Endodermal cell (in vitro differentiated cells): ENCODE results near the gene KLHDC8B. TPM values are rescaled to one million over a fixed set of nuclear protein-coding genes. Genes with fewer than 3 reads are reported as not detected.

ENCODE experiments used
- DNase-seq: peaks from one replicate; pipeline ENCODE4 v3.0.0-alpha.2; 2017
- H3K27ac ChIP-seq: 2 replicates; pipeline ENCODE4 v1.5.1; 2013; ENCODE audit warnings: mild to moderate bottlenecking, low read depth, low read length, moderate library complexity
- H3K27me3 ChIP-seq: 2 replicates; pipeline ENCODE4 v1.6.1; 2013; ENCODE audit warnings: mild to moderate bottlenecking, low read length, moderate library complexity; ENCODE audit not compliant: insufficient read depth, control insufficient read depth, poor library complexity, severe bottlenecking
- H3K36me3 ChIP-seq: 2 replicates; pipeline ENCODE4 v1.7.0; 2013; ENCODE audit warnings: mild to moderate bottlenecking, low read length, moderate library complexity; ENCODE audit not compliant: control insufficient read depth, insufficient read depth
- H3K4me1 ChIP-seq: one replicate; pipeline ENCODE4 v1.7.0; 2013; ENCODE audit warnings: low read length; ENCODE audit not compliant: control insufficient read depth, insufficient read depth
- H3K4me3 ChIP-seq: 2 replicates; pipeline ENCODE4 v1.5.1; 2013; ENCODE audit warnings: mild to moderate bottlenecking, low read length, moderate library complexity
- H3K9ac ChIP-seq: 2 replicates; pipeline ENCODE4 v1.6.1; 2013; ENCODE audit warnings: mild to moderate bottlenecking, low read length, moderate library complexity; ENCODE audit not compliant: poor library complexity, severe bottlenecking; ENCODE audit errors: extremely low read depth
- H3K9me3 ChIP-seq: 2 replicates; pipeline ENCODE4 v1.6.1; 2013; ENCODE audit warnings: mild to moderate bottlenecking, low read length, moderate library complexity; ENCODE audit not compliant: control insufficient read depth
- H3K27ac Mint-ChIP-seq: 2 replicates; pipeline ENCODE4 v1.8.0; 2020; ENCODE audit warnings: mixed read lengths
- H3K27me3 Mint-ChIP-seq: 2 replicates; pipeline ENCODE4 v1.8.0; 2021; ENCODE audit warnings: mild to moderate bottlenecking, mixed read lengths; ENCODE audit not compliant: insufficient read depth
- H3K36me3 Mint-ChIP-seq: 2 replicates; pipeline ENCODE4 v1.8.0; 2020; ENCODE audit warnings: low read depth, mixed read lengths
- H3K4me1 Mint-ChIP-seq: 2 replicates; pipeline ENCODE4 v1.8.0; 2020; ENCODE audit warnings: mixed read lengths
- H3K4me3 Mint-ChIP-seq: 2 replicates; pipeline ENCODE4 v1.8.0; 2020; ENCODE audit warnings: mild to moderate bottlenecking, moderate library complexity, mixed read lengths
- H3K9me3 Mint-ChIP-seq: 2 replicates; pipeline ENCODE4 v1.8.0; 2020; ENCODE audit warnings: mild to moderate bottlenecking, mixed read lengths
- CTCF ChIP-seq: fragments of 200-600 bp; sonication (generic); conservative IDR thresholded peaks from 2 replicates; pipeline ENCODE4 v1.5.0; 2021; ENCODE audit warnings: antibody characterized with exemption, mild to moderate bottlenecking
- WGBS, 2 experiments: methylation state at CpG; one replicate each; pipeline versions ENCODE4 v1.1.5 to v1.1.7; 2013; ENCODE audit warnings: missing lambda C conversion rate in 2 of 2, mixed read lengths in 1 of 2; ENCODE audit not compliant: insufficient coverage in 1 of 2, insufficient read length in 1 of 2; 5-methylcytosine and 5-hydroxymethylcytosine counted together
- total RNA-seq, 2 donors: library from RNA; stranded (reverse); fragmentation: NEBNext Ultra II Directional in 1 of 2; extraction: Animal tissue kit (Norgen Biotek cat#: 25700) in 1 of 2; gene quantifications; 2 replicates in 1 of 2; 3 replicates in 1 of 2; pipeline ENCODE4 v1.2.1, GENCODE V29; 2021

Gene KLHDC8B
- total RNA-seq, 2 donors from 2014 or later = 33.5 to 36.1 TPM

- H3K4me3 Mint-ChIP-seq = no peak overlapping the region
- peaks cover 17% of the 10 kb centered on the region for H3K27me3 Mint-ChIP-seq
- no peaks in the 10 kb centered on the region for H3K4me1 Mint-ChIP-seq
- H3K27ac ChIP-seq = no peak overlapping the region
- WGBS, 2 experiments = 88% methylated on average over 1 of the region's 1 CpG
- no peaks in the 10 kb centered on the region for H3K9me3 ChIP-seq
- H3K36me3 Mint-ChIP-seq = no peaks in the 10 kb centered on the region
- no peak for DNase-seq
- peaks cover 18% of the 10 kb centered on the region for H3K9me3 Mint-ChIP-seq
- H3K27me3 ChIP-seq = no peaks in the 10 kb centered on the region
- H3K4me3 ChIP-seq = no peak overlapping the region
- H3K27ac Mint-ChIP-seq = no peak overlapping the region
- H3K4me1 ChIP-seq = no peaks in the 10 kb centered on the region
- no peaks in the 10 kb centered on the region for H3K36me3 ChIP-seq
- TF ChIP-seq CTCF = no peak
- H3K9ac ChIP-seq = no peak overlapping the region
These were observed 12.5 kb downstream of the KLHDC8B start for GRCh38 chr3:49183873-49184272.

GRCh38 chr3:49191741-49192140, 20.3 kb downstream of the KLHDC8B start:
- Histone ChIP-seq H3K36me3 (no peaks in the 10 kb centered on the region), H3K9me3 (no peaks in the 10 kb centered on the region), H3K27me3 (no peaks in the 10 kb centered on the region), H3K4me3 (no peak overlapping the region), H3K9ac (no peak overlapping the region), H3K27ac (no peak overlapping the region), H3K4me1 (no peaks in the 10 kb centered on the region)
- H3K9me3 Mint-ChIP-seq = no peaks in the 10 kb centered on the region
- no peaks in the 10 kb centered on the region for H3K36me3 Mint-ChIP-seq
- H3K4me1 Mint-ChIP-seq = no peaks in the 10 kb centered on the region
- H3K27ac Mint-ChIP-seq = no peak overlapping the region
- WGBS, 2 experiments = 100% methylated on average over 1 of the region's 1 CpG; no CpG with 5 or more reads in 1 of the 2 experiments
- H3K27me3 Mint-ChIP-seq = peaks cover 4% of the 10 kb centered on the region
- no peak for DNase-seq
- TF ChIP-seq CTCF = no peak
- H3K4me3 Mint-ChIP-seq = no peak overlapping the region

GRCh38 chr3:49198161-49198560, 26.8 kb downstream of the KLHDC8B start:
- TF ChIP-seq CTCF = no peak
- no peaks in the 10 kb centered on the region for H3K36me3 ChIP-seq
- H3K27me3 Mint-ChIP-seq = peaks cover 30% of the 10 kb centered on the region
- H3K9ac ChIP-seq = no peak overlapping the region
- H3K36me3 Mint-ChIP-seq = no peaks in the 10 kb centered on the region
- H3K27ac ChIP-seq = no peak overlapping the region
- 93 to 94% methylated on average over 3 of the region's 3 CpGs for WGBS, 2 experiments
- H3K9me3 ChIP-seq = no peaks in the 10 kb centered on the region
- H3K4me3 ChIP-seq = no peak overlapping the region
- DNase-seq = no peak
- H3K9me3 Mint-ChIP-seq = peaks cover 2% of the 10 kb centered on the region
- no peaks in the 10 kb centered on the region for H3K4me1 Mint-ChIP-seq
- no peaks in the 10 kb centered on the region for H3K27me3 ChIP-seq
- no peak overlapping the region for H3K4me3 Mint-ChIP-seq
- H3K4me1 ChIP-seq = no peaks in the 10 kb centered on the region
- H3K27ac Mint-ChIP-seq = no peak overlapping the region
